ENCODE measurements around the gene EMP1. TPM values are rescaled to one million over a fixed set of nuclear protein-coding genes. Genes with fewer than 3 reads are reported as not detected.

The EMP1 gene
- polyA plus RNA-seq, 3 donors = 2.7 to 6.3 (median 3.1) TPM

DNA sequence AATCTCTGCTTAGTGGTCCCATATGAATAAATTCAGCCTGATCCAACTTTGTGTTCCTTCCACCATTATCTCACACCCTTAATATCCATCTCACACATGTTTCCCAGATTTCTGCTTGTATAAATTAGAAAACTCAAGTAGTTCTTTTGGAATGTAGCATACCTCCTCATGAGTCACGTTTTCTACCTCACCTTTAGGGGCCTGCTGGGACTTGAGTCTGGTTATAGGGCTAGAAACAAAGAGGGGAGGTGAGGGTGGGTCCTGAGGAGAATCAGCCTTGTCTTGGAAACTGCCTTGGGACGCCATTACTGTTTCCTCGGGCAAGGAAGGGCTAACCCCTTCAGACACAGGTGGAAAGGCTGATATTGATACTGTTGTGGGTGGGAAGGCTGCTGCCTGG, 51.1 kb downstream of the EMP1 start:
- Mint-ChIP-seq H3K36me3 (no peaks in the 10 kb centered on the region), H3K4me3 (no peak overlapping the region), H3K27ac (no peak overlapping the region), H3K9me3 (peaks cover 0 to 3% (median 0%) of the 10 kb centered on the region in 7 donors), H3K4me1 (no peaks in the 10 kb centered on the region), H3K27me3 (ENCODE audit: low read depth in 3 of 3) (peaks cover 1 to 8% (median 2%) of the 10 kb centered on the region in 3 donors)
- TF ChIP-seq CTCF (IDR thresholded peaks at IDR 0.05) = no peak
- no peaks in the 10 kb centered on the region for H3K4me1 ChIP-seq (ENCODE audit: control insufficient read depth in 1 of 2, insufficient read depth in 2 of 2, low read length in 2 of 2)
- no peaks in the 10 kb centered on the region for H3K36me3 ChIP-seq (replicated peaks in 1 of 2; ENCODE audit: control insufficient read depth in 1 of 2, insufficient read depth in 2 of 2, low read length in 2 of 2)
- no peak overlapping the region for H3K4me3 ChIP-seq (replicated peaks in 1 of 3; ENCODE audit: low read depth in 2 of 3, low read length in 3 of 3)
- no peak for DNase-seq
- no peak overlapping the region for H3K27ac ChIP-seq (ENCODE audit: low read depth in 1 of 2, low read length in 2 of 2)
- intact Hi-C loops (cut with micrococcal nuclease) = no loop called here
- H3K79me2 ChIP-seq (ENCODE audit: insufficient read depth, low read length) = no peaks in the 10 kb centered on the region
- no peaks in the 10 kb centered on the region for H4K20me1 ChIP-seq (ENCODE audit: insufficient read depth, low read length)
- H3K9ac ChIP-seq (ENCODE audit: insufficient read depth, low read length, poor library complexity, severe bottlenecking) = no peak overlapping the region
- no CpG with 5 or more reads among the region's 3 CpGs for WGBS (ENCODE audit: insufficient coverage)
- no peaks in the 10 kb centered on the region for H3K9me3 ChIP-seq (replicated peaks in 1 of 2; ENCODE audit: control insufficient read depth in 1 of 2, insufficient read depth in 1 of 2, low read length in 2 of 2)
- no peaks in the 10 kb centered on the region for H3K27me3 ChIP-seq (ENCODE audit: control insufficient read depth in 2 of 2, insufficient read depth in 2 of 2, low read length in 2 of 2)
- no peak overlapping the region for H3K4me2 ChIP-seq (replicated peaks; ENCODE audit: extremely low read depth, low read length, poor library complexity, severe bottlenecking)
- H2AFZ ChIP-seq (ENCODE audit: insufficient read depth, low read depth, low read length, poor library complexity, severe bottlenecking) = no peak overlapping the region

GRCh38 chr12:13248964-13249363, 52.4 kb downstream of the EMP1 start:
- Mint-ChIP-seq H3K9me3 (peaks cover 0 to 3% (median 0%) of the 10 kb centered on the region in 7 donors), H3K27me3 (ENCODE audit: low read depth in 3 of 3) (peaks cover 2 to 8% (median 4%) of the 10 kb centered on the region in 3 donors), H3K4me3 (no peak overlapping the region), H3K27ac (no peak overlapping the region), H3K4me1 (no peaks in the 10 kb centered on the region), H3K36me3 (no peaks in the 10 kb centered on the region)
- Histone ChIP-seq H3K4me2 (replicated peaks; ENCODE audit: extremely low read depth, low read length, poor library complexity, severe bottlenecking) (no peak overlapping the region), H3K4me3 (replicated peaks in 1 of 3; ENCODE audit: low read depth in 2 of 3, low read length in 3 of 3) (no peak overlapping the region), H3K4me1 (ENCODE audit: control insufficient read depth in 1 of 2, insufficient read depth in 2 of 2, low read length in 2 of 2) (no peaks in the 10 kb centered on the region), H3K27me3 (ENCODE audit: control insufficient read depth in 2 of 2, insufficient read depth in 2 of 2, low read length in 2 of 2) (no peaks in the 10 kb centered on the region), H3K27ac (ENCODE audit: low read depth in 1 of 2, low read length in 2 of 2) (no peak overlapping the region), H3K36me3 (replicated peaks in 1 of 2; ENCODE audit: control insufficient read depth in 1 of 2, insufficient read depth in 2 of 2, low read length in 2 of 2) (no peaks in the 10 kb centered on the region), H3K9ac (ENCODE audit: insufficient read depth, low read length, poor library complexity, severe bottlenecking) (no peak overlapping the region), H3K79me2 (ENCODE audit: insufficient read depth, low read length) (no peaks in the 10 kb centered on the region), H2AFZ (ENCODE audit: insufficient read depth, low read depth, low read length, poor library complexity, severe bottlenecking) (no peak overlapping the region), H3K9me3 (replicated peaks in 1 of 2; ENCODE audit: control insufficient read depth in 1 of 2, insufficient read depth in 1 of 2, low read length in 2 of 2) (no peaks in the 10 kb centered on the region), H4K20me1 (ENCODE audit: insufficient read depth, low read length) (no peaks in the 10 kb centered on the region)
- intact Hi-C loops (cut with micrococcal nuclease) = no loop called here
- TF ChIP-seq CTCF (IDR thresholded peaks at IDR 0.05) = no peak
- no peak for DNase-seq
- WGBS (ENCODE audit: insufficient coverage) = no CpG with 5 or more reads among the region's 1 CpG

Data from CD14-positive monocyte (primary cell).